Endothelial cell (in vitro differentiated cells): ENCODE measurements around the gene SLC25A41. TPM values are rescaled to one million over a fixed set of nuclear protein-coding genes. Genes with fewer than 3 reads are reported as not detected.
A peak's percentile ranks its signal among the peaks of the same experiment; 100 is the strongest.

ENCODE experiments used
- DNase-seq: peaks from one replicate; pipeline ENCODE4 v3.0.0; 2021; ENCODE audit warnings: low spot score
- H3K27ac Mint-ChIP-seq: one replicate; pipeline ENCODE4 v1.8.0; 2021; ENCODE audit warnings: mixed read lengths, inconsistent platforms; ENCODE audit not compliant: unreplicated experiment
- H3K27me3 Mint-ChIP-seq: one replicate; pipeline ENCODE4 v1.8.0; 2021; ENCODE audit warnings: mild to moderate bottlenecking, moderate library complexity, mixed read lengths, inconsistent platforms; ENCODE audit not compliant: unreplicated experiment
- H3K36me3 Mint-ChIP-seq: one replicate; pipeline ENCODE4 v1.8.0; 2021; ENCODE audit warnings: mild to moderate bottlenecking, low read depth, mixed read lengths, inconsistent platforms; ENCODE audit not compliant: unreplicated experiment
- H3K4me1 Mint-ChIP-seq: one replicate; pipeline ENCODE4 v1.8.0; 2021; ENCODE audit warnings: mild to moderate bottlenecking, mixed read lengths, inconsistent platforms; ENCODE audit not compliant: unreplicated experiment
- H3K4me3 Mint-ChIP-seq: one replicate; pipeline ENCODE4 v1.8.0; 2021; ENCODE audit warnings: mild to moderate bottlenecking, mixed read lengths, inconsistent platforms; ENCODE audit not compliant: unreplicated experiment
- H3K9me3 Mint-ChIP-seq: one replicate; pipeline ENCODE4 v1.8.0; 2021; ENCODE audit warnings: mixed read lengths, inconsistent platforms; ENCODE audit not compliant: unreplicated experiment
- CTCF ChIP-seq: fragments of 200-600 bp; sonication (generic); IDR thresholded peaks from one replicate; pipeline ENCODE4 v1.5.0; 2021; ENCODE audit warnings: antibody characterized with exemption; ENCODE audit not compliant: unreplicated experiment
- total RNA-seq: library from RNA; stranded (reverse); fragmentation: NEBNext Ultra II Directional; extraction: Animal tissue kit (Norgen Biotek cat#: 25700); gene quantifications from one replicate; pipeline ENCODE4 v1.2.1, GENCODE V29; 2021; ENCODE audit not compliant: unreplicated experiment

SLC25A41 gene
- total RNA-seq, 1 donor from 2014 or later = 0.23 TPM

DNA sequence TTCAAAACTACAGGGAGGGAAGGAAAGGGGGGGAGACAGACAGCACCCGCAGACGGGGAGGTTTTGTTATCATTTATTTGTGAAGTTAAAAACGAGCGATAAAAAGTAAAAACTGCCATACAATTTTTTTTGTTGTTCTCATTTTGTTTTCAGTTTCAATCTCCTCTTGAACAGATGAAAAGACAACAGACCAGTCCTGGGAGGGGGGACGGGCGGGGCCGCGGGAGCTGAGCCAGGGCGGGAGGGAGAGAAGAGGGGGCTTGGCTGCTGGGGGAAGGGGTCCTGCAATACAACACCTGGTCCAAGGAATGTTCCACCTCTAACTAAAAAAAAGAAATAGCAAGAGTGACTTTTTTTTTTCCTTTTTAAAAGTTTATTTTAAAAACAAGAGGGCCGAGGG lies 20.3 kb downstream of the SLC25A41 start:
- no peaks in the 10 kb centered on the region for H3K4me1 Mint-ChIP-seq
- no peak for DNase-seq
- no peak overlapping the region for H3K4me3 Mint-ChIP-seq
- H3K27me3 Mint-ChIP-seq = peaks cover 1% of the 10 kb centered on the region
- no peaks in the 10 kb centered on the region for H3K9me3 Mint-ChIP-seq
- peaks cover 9% of the 10 kb centered on the region for H3K36me3 Mint-ChIP-seq
- no peak for TF ChIP-seq CTCF
- no peak overlapping the region for H3K27ac Mint-ChIP-seq

DNA sequence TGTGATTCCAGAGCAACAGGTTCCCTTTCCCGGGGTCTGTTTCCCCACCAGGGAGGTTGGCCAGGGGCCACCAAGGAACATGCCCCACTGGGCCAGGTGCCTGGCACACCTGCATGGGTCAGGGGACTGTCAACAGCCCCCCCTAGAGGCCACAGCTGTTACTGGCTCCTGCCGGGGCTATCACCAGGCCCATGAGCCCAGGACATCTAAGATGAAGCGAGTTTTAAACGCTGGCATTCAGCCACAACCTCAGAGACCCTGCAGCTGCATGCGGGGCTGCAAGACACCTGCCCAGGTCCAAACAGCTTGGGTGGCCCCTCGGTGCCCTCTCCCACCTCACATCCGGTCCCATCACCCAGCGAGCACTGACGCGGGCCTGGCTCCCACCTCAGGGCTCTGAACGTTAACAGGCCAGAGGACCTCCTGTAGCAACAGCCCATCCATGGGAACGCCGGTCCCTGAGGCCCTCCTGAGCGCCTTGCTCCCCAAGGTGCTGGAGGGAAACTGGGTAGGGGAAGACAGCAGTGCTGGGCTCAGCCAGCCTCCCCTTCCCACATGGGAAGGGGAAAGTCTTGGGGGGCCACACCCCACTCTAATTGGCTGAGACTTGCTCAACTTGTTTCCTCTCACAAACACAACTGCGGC lies 21.0 kb downstream of the SLC25A41 start:
- Mint-ChIP-seq H3K27ac (no peak overlapping the region), H3K9me3 (no peaks in the 10 kb centered on the region), H3K4me3 (no peak overlapping the region), H3K4me1 (no peaks in the 10 kb centered on the region), H3K36me3 (peaks cover 9% of the 10 kb centered on the region), H3K27me3 (peaks cover 1% of the 10 kb centered on the region)
- peak; percentile 65 for TF ChIP-seq CTCF
- DNase-seq = peak; percentile 51

DNA sequence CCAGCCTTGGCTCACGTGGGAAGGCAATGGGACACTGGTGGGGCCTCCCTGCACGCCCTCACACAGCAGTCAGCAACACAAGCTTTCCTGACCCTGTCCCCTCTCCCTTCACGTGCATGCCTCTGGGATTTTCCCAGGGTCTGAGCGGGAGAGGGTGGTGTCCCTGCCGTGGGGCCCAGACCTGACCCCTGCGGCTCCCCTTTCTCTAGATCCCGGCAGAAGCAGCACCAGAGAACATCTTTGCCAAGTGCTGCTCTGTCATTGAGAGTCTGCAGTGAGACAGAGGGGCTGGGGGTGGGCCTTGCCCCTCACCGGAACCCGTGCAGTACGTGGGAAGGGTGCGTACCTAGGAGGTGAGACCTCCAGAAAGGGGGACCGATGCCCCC lies 21.5 kb downstream of the SLC25A41 start:
- Mint-ChIP-seq H3K9me3 (no peaks in the 10 kb centered on the region), H3K27ac (no peak overlapping the region), H3K27me3 (peaks cover 1% of the 10 kb centered on the region), H3K36me3 (peaks cover 7% of the 10 kb centered on the region), H3K4me1 (no peaks in the 10 kb centered on the region), H3K4me3 (no peak overlapping the region)
- DNase-seq = no peak
- TF ChIP-seq CTCF = no peak

DNA sequence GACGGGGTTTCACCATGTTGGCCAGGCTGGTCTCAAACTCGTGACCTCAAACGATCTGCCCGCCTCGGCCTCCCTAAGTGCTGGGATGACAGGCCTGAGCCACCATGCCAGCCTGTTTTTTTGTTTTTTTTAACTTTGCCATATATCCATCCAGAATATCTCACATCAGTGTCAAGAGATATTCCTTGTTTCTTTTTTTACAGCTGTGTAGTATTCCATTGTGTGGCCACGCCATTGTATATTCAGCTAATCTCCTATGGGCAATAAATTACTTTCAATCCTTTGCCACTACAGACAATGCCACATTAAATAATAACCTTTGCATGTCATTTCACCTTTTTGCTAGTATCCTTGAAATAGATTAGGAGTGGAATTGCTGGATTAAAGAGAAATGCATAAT lies 24.2 kb downstream of the SLC25A41 start:
- Mint-ChIP-seq H3K27ac (no peak overlapping the region), H3K4me3 (no peak overlapping the region), H3K4me1 (no peaks in the 10 kb centered on the region), H3K27me3 (peaks cover 1% of the 10 kb centered on the region), H3K36me3 (peaks cover under 1% of the 10 kb centered on the region), H3K9me3 (no peaks in the 10 kb centered on the region)
- no peak for TF ChIP-seq CTCF
- no peak for DNase-seq

- H3K27me3 Mint-ChIP-seq = peaks cover 4% of the 10 kb centered on the region
- no peaks in the 10 kb centered on the region for H3K4me1 Mint-ChIP-seq
- H3K4me3 Mint-ChIP-seq = no peak overlapping the region
- TF ChIP-seq CTCF = no peak
- no peak overlapping the region for H3K27ac Mint-ChIP-seq
- no peaks in the 10 kb centered on the region for H3K9me3 Mint-ChIP-seq
- no peaks in the 10 kb centered on the region for H3K36me3 Mint-ChIP-seq
- no peak for DNase-seq
Observed at GRCh38 chr19:6406401-6406800, 27.2 kb downstream of the SLC25A41 start.
